Ovary (tissue), 9 donors: ENCODE results near the gene ATPAF1. TPM values are rescaled to one million over a fixed set of nuclear protein-coding genes. Genes with fewer than 3 reads are reported as not detected.

Source experiments
- DNase-seq, 5 donors: peaks; one replicate each; pipeline ENCODE4 v3.0.0-alpha.2; 2019 to 2020
- H3K27ac ChIP-seq, 2 donors: fragments of 200-600 bp; one replicate each; pipeline versions ENCODE4 v1.5.1 to v1.8.0; 2019 to 2022
- H3K27me3 ChIP-seq: fragments of 200-600 bp; one replicate; pipeline ENCODE4 v1.8.0; 2022
- H3K36me3 ChIP-seq: fragments of 200-600 bp; sonication (generic); one replicate; pipeline ENCODE4 v1.5.1; 2019
- H3K4me1 ChIP-seq: one replicate; pipeline ENCODE4 v1.8.1; 2013; ENCODE audit warnings: mild to moderate bottlenecking, moderate library complexity; ENCODE audit not compliant: insufficient read depth
- H3K4me3 ChIP-seq: fragments of 200-600 bp; sonication (generic); one replicate; pipeline ENCODE4 v1.5.1; 2017
- H3K9me3 ChIP-seq, 2 donors: fragments of 200-600 bp in 1 of 2; sonication (generic) in 1 of 2; one replicate each; pipeline versions ENCODE4 v1.5.1 to v1.8.1; 2013 to 2019; ENCODE audit warnings: mild to moderate bottlenecking in 1 of 2, moderate library complexity in 1 of 2
- CTCF ChIP-seq, 3 donors: fragments of 450-650 bp in 2 of 3; fragments of 200-600 bp in 1 of 3; IDR thresholded peaks; one replicate each; pipeline versions ENCODE4 v1.5.1 to v1.8.0; 2016 to 2022; ENCODE audit warnings: antibody characterized with exemption in 3 of 3, mild to moderate bottlenecking in 1 of 3
- EP300 ChIP-seq: sonication (generic); formaldehyde crosslinking; IDR thresholded peaks from one replicate; pipeline ENCODE4 v1.6.1; 2017; ENCODE audit warnings: antibody characterized with exemption
- POLR2A ChIP-seq: fragments of 450-650 bp; IDR thresholded peaks from one replicate; pipeline ENCODE4 v1.6.1; 2017; ENCODE audit warnings: antibody characterized with exemption, mild to moderate bottlenecking, moderate library complexity
- WGBS, 3 donors: extraction: QIAGEN DNeasy Blood & Tissue Kit in 1 of 3; methylation state at CpG; one replicate each; pipeline versions ENCODE4 v1.1.5 to v1.1.7; 2013 to 2017; 5-methylcytosine and 5-hydroxymethylcytosine counted together
- intact Hi-C, 4 donors: fragments of 100-400 bp; cut with DNase I; formaldehyde crosslinking; loops; one replicate each; pipeline versions ENCODE4 v1.11.0 to v1.15.1; 2022 to 2023
- polyA plus RNA-seq, 2 donors: library from polyadenylated mRNA; stranded (reverse); fragments of 200-250 nt in 1 of 2; fragments of 350-450 nt in 1 of 2; fragmentation: Illumina TruSeq in 1 of 2; extraction: RNeasy Lipid Tissue Mini Kit (QIAGEN cat#74804) in 1 of 2; gene quantifications; one replicate each; pipeline ENCODE4 v1.2.3, GENCODE V29; 2013 to 2014
- total RNA-seq, 7 donors: library from RNA; depleted of rRNA in 2 of 7; stranded (reverse); fragments of >200 nt in 2 of 7; fragmentation: NEBNext Ultra II Directional in 3 of 7; extraction: Animal tissue kit (Norgen Biotek cat#: 25700) in 3 of 7; gene quantifications; one replicate each; pipeline versions ENCODE4 v1.1.0 to v1.2.4, GENCODE V29; 2016 to 2023
- donor health status: DM: no; HTN: no; CAD: no; lungs with moderate emphysema.
- donor health status: DM: no; HTN: no; CAD: no.
- donor health status: Bipolar disorder and iron deficiency.
- donor health status: DM: yes; HTN: yes; CAD: no.
- donor health status: DM: no; HTN: no; CAD: no.
- donor health status: DM: yes; HTN: yes; CAD: no.

The ATPAF1 gene
- total and polyA plus RNA-seq, 9 donors = 21.9 to 88.0 (median 29.3) TPM

- H3K36me3 ChIP-seq = no peaks in the 10 kb centered on the region
- no peak overlapping the region for H3K27ac ChIP-seq
- H3K4me3 ChIP-seq = no peak overlapping the region
- no peak for DNase-seq
- intact Hi-C loops = no loop called here
- TF ChIP-seq POLR2A (no peak), EP300 (no peak), CTCF (IDR thresholded peaks at IDR 0.05) (no peak)
- 17 to 30% (median 21%) methylated on average over 2 of the region's 2 CpGs for WGBS, 3 donors
- no peaks in the 10 kb centered on the region for H3K27me3 ChIP-seq
- no peaks in the 10 kb centered on the region for H3K9me3 ChIP-seq
- no peaks in the 10 kb centered on the region for H3K4me1 ChIP-seq
These were observed 30.6 kb downstream of the ATPAF1 start for GRCh38 chr1:46637444-46638083.

GRCh38 chr1:46635205-46635604 lies 33.0 kb downstream of the ATPAF1 start:
- Histone ChIP-seq H3K9me3 (no peaks in the 10 kb centered on the region), H3K27me3 (no peaks in the 10 kb centered on the region), H3K36me3 (no peaks in the 10 kb centered on the region), H3K4me1 (no peaks in the 10 kb centered on the region), H3K4me3 (no peak overlapping the region), H3K27ac (no peak overlapping the region)
- TF ChIP-seq CTCF (IDR thresholded peaks at IDR 0.05) (no peak), POLR2A (no peak), EP300 (no peak)
- DNase-seq = no peak
- intact Hi-C loops = no loop called here
- WGBS, 3 donors = 92 to 98% (median 97%) methylated on average over 2 of the region's 2 CpGs

GRCh38 chr1:46630719-46631118 lies 37.4 kb downstream of the ATPAF1 start:
- Histone ChIP-seq H3K4me1 (no peaks in the 10 kb centered on the region), H3K27ac (no peak overlapping the region), H3K27me3 (no peaks in the 10 kb centered on the region), H3K4me3 (no peak overlapping the region), H3K36me3 (no peaks in the 10 kb centered on the region), H3K9me3 (no peaks in the 10 kb centered on the region)
- DNase-seq = no peak
- intact Hi-C loops = no loop called here
- no peak for TF ChIP-seq CTCF (IDR thresholded peaks at IDR 0.05)
- no peak for TF ChIP-seq EP300
- no peak for TF ChIP-seq POLR2A
- WGBS, 3 donors = 78 to 82% (median 81%) methylated on average over 2 of the region's 2 CpGs

- no peak for TF ChIP-seq CTCF (IDR thresholded peaks at IDR 0.05)
- no peak for TF ChIP-seq EP300
- no peak for TF ChIP-seq POLR2A
- Histone ChIP-seq H3K36me3 (no peaks in the 10 kb centered on the region), H3K27me3 (no peaks in the 10 kb centered on the region), H3K9me3 (no peaks in the 10 kb centered on the region), H3K4me1 (peaks cover 8% of the 10 kb centered on the region), H3K4me3 (no peak overlapping the region), H3K27ac (no peak overlapping the region)
- peak in 2 of 5 donors; percentile 44 to 52 for DNase-seq
- intact Hi-C loops = no loop called here
- 18 to 23% (median 20%) methylated on average over 4 of the region's 4 CpGs for WGBS, 3 donors
These were observed 44.2 kb downstream of the ATPAF1 start for GRCh38 chr1:46623743-46624644.
